Activated CD4-positive, alpha-beta memory T cell treated with anti-CD3 and anti-CD28 coated beads, Interleukin-2, amount 10 ng/mL, durations not matched to agents 7 days and 5 days (primary cell): ENCODE measurements around the gene B4GALT3. TPM values are rescaled to one million over a fixed set of nuclear protein-coding genes. Genes with fewer than 3 reads are reported as not detected.
A peak's percentile ranks its signal among the peaks of the same experiment; 100 is the strongest.

Source experiments
- CTCF ChIA-PET: fragments of 350-600 bp; sonication (Branson Sonifier 250); formaldehyde crosslinking; loops from one replicate; lab custom pipeline; 2021; ENCODE audit warnings: antibody characterized with exemption, inconsistent platforms; lab: Charles Lee
- POLR2A ChIA-PET: fragments of 350-600 bp; sonication (Branson Sonifier 250); formaldehyde crosslinking; loops from one replicate; lab custom pipeline; 2021; ENCODE audit warnings: antibody characterized with exemption; lab: Charles Lee
- DNase-seq: peaks from one replicate; pipeline ENCODE4 v3.0.0-alpha.2; 2020
- H3K27ac Mint-ChIP-seq: one replicate; pipeline ENCODE4 v1.8.0; 2021; ENCODE audit warnings: mild to moderate bottlenecking, mixed read lengths
- H3K27me3 Mint-ChIP-seq: one replicate; pipeline ENCODE4 v1.8.0; 2021; ENCODE audit warnings: mixed read lengths
- H3K36me3 Mint-ChIP-seq: one replicate; pipeline ENCODE4 v1.8.0; 2021; ENCODE audit warnings: low read depth, mixed read lengths
- H3K4me1 Mint-ChIP-seq: one replicate; pipeline ENCODE4 v1.8.0; 2021; ENCODE audit warnings: mixed read lengths
- H3K4me3 Mint-ChIP-seq: one replicate; pipeline ENCODE4 v1.8.0; 2021; ENCODE audit warnings: mild to moderate bottlenecking, mixed read lengths
- H3K9me3 Mint-ChIP-seq: one replicate; pipeline ENCODE4 v1.8.0; 2021; ENCODE audit warnings: mixed read lengths
- total RNA-seq, 2 experiments: library from RNA; stranded (reverse); gene quantifications; one replicate each; pipeline ENCODE4 v1.2.3, GENCODE V29; 2021

B4GALT3 gene
- total RNA-seq, 2 experiments from 2014 or later, result 55.0 to 56.7 TPM

DNA sequence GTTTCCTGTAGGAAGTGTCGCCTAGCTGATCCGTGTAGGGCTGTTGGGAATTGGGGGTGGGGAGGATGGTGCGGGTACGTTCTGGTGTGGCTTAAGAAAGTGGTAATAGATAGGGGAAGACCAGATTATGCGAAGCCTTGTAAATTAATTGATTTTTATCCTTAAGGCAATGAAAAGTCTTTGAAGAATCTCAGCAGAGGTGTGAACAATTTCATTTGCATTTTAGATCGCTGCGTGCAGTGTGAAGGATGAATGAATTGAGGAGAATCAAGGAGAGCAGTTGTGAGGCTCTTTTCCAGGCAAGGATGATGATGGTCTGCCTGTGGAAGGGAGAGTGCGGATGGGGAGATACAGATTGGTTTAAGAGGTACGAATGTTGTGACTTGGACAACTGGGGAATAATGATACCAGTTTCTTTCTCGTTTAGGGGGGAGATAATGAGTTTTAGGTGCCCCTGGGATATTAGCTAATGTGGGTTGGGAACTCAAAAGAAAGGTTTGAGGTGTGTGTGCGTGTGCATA is 44.0 kb downstream of the B4GALT3 start:
- CTCF ChIA-PET, result interaction anchor here (1.0 to 3.5 kb wide), 12 partner anchors 15 to 406 kb away, joined by 3 to 21 read pairs (median 4); partner anchors contain the start of genes ARHGAP30, KLHDC9, NIT1 and PFDN2

DNA sequence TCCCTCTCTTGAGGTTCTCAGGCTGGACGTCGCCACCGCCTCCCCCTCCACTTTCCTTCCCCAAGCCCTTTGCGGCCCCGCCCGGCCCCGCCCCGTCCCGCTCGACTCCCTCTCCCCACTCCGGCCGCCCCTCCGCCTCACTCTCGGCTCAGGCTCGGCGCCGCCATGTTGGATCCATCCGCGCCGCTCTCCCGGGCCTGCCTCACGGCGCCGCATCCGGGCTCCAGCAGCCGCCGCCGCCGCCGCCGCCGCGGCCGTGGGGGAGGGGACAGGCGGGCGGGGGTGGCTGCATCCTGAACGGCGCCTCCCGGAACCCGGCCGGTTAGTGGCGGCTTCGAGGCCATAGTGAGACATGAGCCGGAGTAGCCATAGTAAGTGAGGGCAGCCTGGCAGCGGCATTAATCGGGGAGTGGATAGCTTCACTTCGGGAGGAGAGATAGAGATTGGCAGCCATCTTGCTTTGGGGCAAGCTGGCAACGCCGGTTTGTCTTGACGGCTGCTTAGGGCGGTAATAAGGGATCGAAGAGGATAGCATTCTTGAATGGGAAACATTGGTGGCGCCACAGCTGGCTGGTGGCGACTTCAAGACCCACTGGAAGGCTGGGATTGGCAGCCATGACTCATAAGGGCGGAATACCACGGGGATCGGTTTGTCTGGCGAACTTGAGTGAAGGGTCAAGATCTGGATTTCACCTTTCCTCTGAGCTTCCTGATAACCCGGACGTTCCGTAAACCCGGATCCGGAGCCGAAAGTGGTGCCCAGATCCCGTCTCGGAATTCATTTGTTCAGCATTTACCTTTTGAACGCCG is 44.7 kb downstream of the B4GALT3 start, which contains the start of gene DEDD:
DEDD (minus strand) TSS at position 258 of the 810 bp plus-strand sequence. CDS start 8,205 bp downstream, outside the sequence.
- peaks cover 38% of the 10 kb centered on the region for H3K36me3 Mint-ChIP-seq
- H3K4me1 Mint-ChIP-seq, result peaks cover 43% of the 10 kb centered on the region
- ChIA-PET CTCF (interaction anchor here (1.0 to 3.5 kb wide), 15 partner anchors 7 to 405 kb away, joined by 3 to 21 read pairs (median 4); partner anchors contain the start of genes ARHGAP30, KLHDC9, NIT1 and PFDN2), POLR2A (interaction anchor here (0.6 to 4.8 kb wide), 23 partner anchors 10 to 451 kb away, joined by 3 to 45 read pairs (median 4); partner anchors contain the start of genes ARHGAP30, KLHDC9, LY9 and NDUFS2)
- no peak within 1 kb of the TSS for H3K4me3 Mint-ChIP-seq
- no peaks in the 10 kb centered on the region for H3K9me3 Mint-ChIP-seq
- DNase-seq, result peak; percentile 94
- no peaks in the 10 kb centered on the region for H3K27me3 Mint-ChIP-seq
- H3K27ac Mint-ChIP-seq, result no peak within 1 kb of the TSS

More for the DNA sequence above, 44.0 kb downstream of the B4GALT3 start:
- no peaks in the 10 kb centered on the region for H3K27me3 Mint-ChIP-seq
- POLR2A ChIA-PET, result interaction anchor here (0.6 to 4.8 kb wide), 23 partner anchors 9 to 451 kb away, joined by 3 to 45 read pairs (median 4); partner anchors contain the start of genes ARHGAP30, KLHDC9, LY9 and NDUFS2
- H3K4me1 Mint-ChIP-seq, result peaks cover 39% of the 10 kb centered on the region
- DNase-seq, result no peak
- H3K27ac Mint-ChIP-seq, result no peak overlapping the region
- H3K4me3 Mint-ChIP-seq, result no peak overlapping the region
- H3K9me3 Mint-ChIP-seq, result no peaks in the 10 kb centered on the region
- peaks cover 32% of the 10 kb centered on the region for H3K36me3 Mint-ChIP-seq

DNA sequence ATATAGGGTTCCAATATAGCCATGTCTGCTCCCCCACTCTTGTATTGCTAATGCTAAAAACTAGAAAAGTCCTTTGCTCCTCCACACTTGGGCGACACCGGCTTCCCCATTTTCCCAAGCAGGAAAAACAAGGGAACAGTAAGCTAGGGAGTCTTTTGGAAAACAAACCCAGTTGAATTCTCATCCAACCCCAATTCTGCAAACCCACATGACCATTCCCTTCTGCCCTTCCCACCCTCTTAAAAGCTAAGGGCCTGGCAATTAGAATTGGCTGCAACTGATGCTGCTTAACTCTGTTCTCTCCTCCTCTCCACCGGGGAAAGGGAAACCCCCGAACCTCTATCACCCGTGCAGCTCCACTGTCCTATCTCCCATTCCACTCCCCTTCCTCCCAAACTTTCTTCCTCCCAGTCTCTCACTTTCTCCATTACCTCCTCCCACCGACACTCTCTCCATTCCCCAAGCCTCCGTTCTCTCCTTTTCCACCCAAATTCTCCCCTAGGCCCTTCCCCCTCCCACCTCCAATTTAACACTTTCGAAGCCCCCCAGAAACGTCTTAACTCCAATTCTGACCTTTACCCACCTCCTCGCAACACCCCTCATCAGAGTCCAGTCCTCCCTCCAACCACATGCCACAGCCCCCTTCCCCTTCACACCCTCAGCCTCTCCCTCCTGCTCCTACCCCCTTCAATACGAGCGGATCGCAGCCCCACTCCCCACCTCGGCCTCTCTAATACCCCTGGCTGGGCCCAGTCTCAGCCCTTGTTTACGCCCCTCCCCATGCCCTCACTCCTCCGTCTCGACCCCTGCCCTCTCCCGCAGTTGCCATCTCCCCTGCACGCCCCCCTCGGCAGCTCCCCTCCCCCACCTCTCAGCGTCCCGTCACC is 45.5 kb downstream of the B4GALT3 start:
- ChIA-PET CTCF (interaction anchor here (0.8 to 3.5 kb wide), 15 partner anchors 8 to 250 kb away, joined by 3 to 21 read pairs (median 5); partner anchors contain the start of genes ARHGAP30, KLHDC9, NIT1 and PFDN2), POLR2A (interaction anchor here (0.9 to 4.8 kb wide), 14 partner anchors 11 to 450 kb away, joined by 3 to 45 read pairs (median 4); partner anchors contain the start of genes ARHGAP30, TOMM40L, TSTD1 and UFC1)
- no peaks in the 10 kb centered on the region for H3K27me3 Mint-ChIP-seq
- H3K27ac Mint-ChIP-seq, result no peak overlapping the region
- no peaks in the 10 kb centered on the region for H3K9me3 Mint-ChIP-seq
- H3K4me1 Mint-ChIP-seq, result peaks cover 52% of the 10 kb centered on the region
- DNase-seq, result no peak
- no peak overlapping the region for H3K4me3 Mint-ChIP-seq
- peaks cover 47% of the 10 kb centered on the region for H3K36me3 Mint-ChIP-seq

DNA sequence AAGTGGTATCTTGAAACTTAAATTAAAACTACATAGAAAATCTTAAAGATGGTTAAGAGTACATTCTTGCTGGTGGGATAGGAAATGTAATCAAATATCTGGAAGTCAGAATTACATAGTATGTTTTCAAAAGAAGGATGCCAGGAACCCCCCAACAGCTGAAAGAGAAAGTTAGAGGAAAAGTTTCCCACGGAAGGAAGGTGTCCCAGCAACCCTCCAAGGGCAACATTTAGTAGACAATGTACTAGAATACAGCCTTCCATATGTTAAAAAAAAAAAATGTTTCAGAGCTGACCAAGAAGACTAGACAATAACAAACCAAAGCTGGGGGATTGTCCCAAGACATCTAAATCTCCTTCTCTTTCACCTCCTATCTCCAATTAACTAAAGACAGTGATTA is 47.0 kb downstream of the B4GALT3 start:
- DNase-seq, result no peak
- no peaks in the 10 kb centered on the region for H3K9me3 Mint-ChIP-seq
- H3K27ac Mint-ChIP-seq, result peak overlapping the region; percentile 11
- H3K36me3 Mint-ChIP-seq, result peaks cover 55% of the 10 kb centered on the region
- no peak overlapping the region for H3K4me3 Mint-ChIP-seq
- peaks cover 56% of the 10 kb centered on the region for H3K4me1 Mint-ChIP-seq
- POLR2A ChIA-PET, result interaction anchor here (0.6 kb wide), 1 partner anchor 33 kb away, joined by 3 read pairs; no protein-coding TSS in a partner anchor
- no peaks in the 10 kb centered on the region for H3K27me3 Mint-ChIP-seq
- CTCF ChIA-PET, result interaction anchor here (1.3 to 1.4 kb wide), 2 partner anchors 11 to 36 kb away, joined by 3 read pairs; partner anchors contain the start of gene PPOX

DNA sequence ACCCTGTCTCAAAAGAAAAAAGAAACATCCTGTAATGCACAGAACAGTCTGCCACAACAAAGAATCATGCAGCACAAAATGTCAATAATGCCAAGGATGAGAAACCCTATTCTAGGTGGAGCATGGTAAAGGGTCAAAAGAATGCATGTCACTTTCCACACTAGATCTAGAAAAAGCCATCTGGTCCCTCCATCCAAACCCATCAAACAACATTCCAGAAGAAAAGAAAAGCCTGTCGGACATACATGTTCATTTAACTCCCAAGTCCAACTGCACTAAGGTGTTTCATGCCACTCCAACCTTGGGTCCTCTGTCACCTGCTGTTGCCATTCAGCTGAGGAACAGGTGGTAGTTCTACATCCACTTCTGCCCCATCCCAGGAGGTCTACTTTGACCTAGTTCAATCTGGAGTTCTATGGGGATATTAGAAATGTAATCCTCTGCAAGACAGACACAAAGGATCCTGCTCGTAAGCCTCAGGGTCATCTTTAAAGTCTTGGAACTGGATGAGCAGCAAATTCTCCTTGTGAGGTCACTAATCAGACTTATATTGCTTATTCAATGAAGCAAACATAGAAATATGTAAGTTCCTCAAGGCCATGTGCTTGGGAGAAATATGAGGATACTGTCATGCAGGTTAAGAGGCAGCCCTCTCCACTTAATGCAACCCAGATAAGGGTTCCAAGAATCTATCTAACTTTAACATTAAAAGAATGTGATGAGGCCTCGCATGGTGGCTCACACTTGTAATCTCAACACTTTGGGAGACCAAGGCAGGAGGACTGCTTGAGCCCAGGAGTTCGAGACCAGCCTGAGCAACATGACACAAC is 48.5 kb downstream of the B4GALT3 start:
- no peaks in the 10 kb centered on the region for H3K9me3 Mint-ChIP-seq
- CTCF ChIA-PET, result interaction anchor here (0.7 to 1.7 kb wide), 4 partner anchors 11 to 456 kb away, joined by 3 to 7 read pairs (median 4); partner anchors contain the start of genes KLHDC9, NIT1 and PFDN2
- no peaks in the 10 kb centered on the region for H3K27me3 Mint-ChIP-seq
- peaks cover 64% of the 10 kb centered on the region for H3K36me3 Mint-ChIP-seq
- H3K4me3 Mint-ChIP-seq, result no peak overlapping the region
- DNase-seq, result no peak
- H3K4me1 Mint-ChIP-seq, result peaks cover 53% of the 10 kb centered on the region
- H3K27ac Mint-ChIP-seq, result peak overlapping the region; percentile 3
- POLR2A ChIA-PET, result interaction anchor here (1.2 to 1.7 kb wide), 2 partner anchors 11 to 83 kb away, joined by 3 to 12 read pairs; partner anchors contain the start of genes NIT1, PFDN2 and USF1

DNA sequence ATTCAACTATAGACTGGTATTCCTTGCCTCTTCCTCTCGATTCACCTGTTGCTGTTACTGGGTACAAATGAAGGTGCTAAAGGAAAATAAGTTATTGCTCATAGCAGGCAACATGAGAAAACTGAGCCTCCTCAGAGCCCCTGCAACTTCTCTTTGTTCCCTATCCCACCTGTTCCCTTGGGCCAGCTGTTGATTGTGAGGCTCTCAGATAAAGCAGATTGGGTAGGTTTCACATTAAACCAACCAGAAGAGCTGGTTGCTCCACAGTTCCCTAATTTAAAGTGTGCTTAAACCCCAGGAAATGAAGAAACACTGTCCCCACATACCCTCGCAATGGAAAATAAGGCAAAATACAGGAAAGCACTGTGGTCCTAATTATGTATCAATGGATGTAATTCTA is 49.7 kb downstream of the B4GALT3 start:
- POLR2A ChIA-PET, result interaction anchor here (1.0 to 1.7 kb wide), 3 partner anchors 9 to 82 kb away, joined by 3 to 12 read pairs (median 3); partner anchors contain the start of genes NIT1, PFDN2, PPOX and USF1

DNA sequence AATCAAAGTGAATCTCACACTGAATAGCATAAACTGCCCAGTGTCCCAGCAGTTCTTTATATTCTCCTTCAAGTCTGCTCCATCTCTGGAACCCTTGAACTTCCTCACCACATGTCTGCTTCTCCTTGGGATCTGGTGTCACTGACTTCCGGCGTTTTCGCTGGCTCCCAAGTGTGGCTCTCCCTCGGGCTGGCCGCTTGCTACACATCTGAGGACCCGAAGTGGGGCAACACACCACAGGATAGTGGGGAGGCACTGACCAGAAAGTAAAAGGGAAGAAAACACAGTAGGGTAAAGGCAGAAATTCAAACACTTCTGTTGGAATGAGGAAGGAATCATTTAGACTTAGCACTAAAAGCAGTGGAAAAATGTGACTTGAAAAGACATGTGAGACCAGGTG is 54.3 kb downstream of the B4GALT3 start:
- Mint-ChIP-seq H3K9me3 (no peaks in the 10 kb centered on the region), H3K27ac (no peak overlapping the region), H3K27me3 (no peaks in the 10 kb centered on the region), H3K36me3 (peaks cover 80% of the 10 kb centered on the region), H3K4me3 (no peak overlapping the region), H3K4me1 (peaks cover 45% of the 10 kb centered on the region)
- POLR2A ChIA-PET, result interaction anchor here (1.4 kb wide), 1 partner anchor 77 kb away, joined by 3 read pairs; the partner anchor contains the start of gene USF1
- CTCF ChIA-PET, result interaction anchor here (0.7 kb wide), 1 partner anchor 58 kb away, joined by 3 read pairs; no protein-coding TSS in a partner anchor
- no peak for DNase-seq

More for the DNA sequence above, 49.7 kb downstream of the B4GALT3 start:
- DNase-seq, result no peak
- no peak overlapping the region for H3K4me3 Mint-ChIP-seq
- H3K4me1 Mint-ChIP-seq, result peaks cover 53% of the 10 kb centered on the region
- no peaks in the 10 kb centered on the region for H3K27me3 Mint-ChIP-seq
- H3K9me3 Mint-ChIP-seq, result no peaks in the 10 kb centered on the region
- CTCF ChIA-PET, result interaction anchor here (1.1 to 1.7 kb wide), 2 partner anchors 10 to 292 kb away, joined by 3 to 7 read pairs; partner anchors contain the start of genes NIT1 and PFDN2
- H3K36me3 Mint-ChIP-seq, result peaks cover 75% of the 10 kb centered on the region
- no peak overlapping the region for H3K27ac Mint-ChIP-seq

DNA sequence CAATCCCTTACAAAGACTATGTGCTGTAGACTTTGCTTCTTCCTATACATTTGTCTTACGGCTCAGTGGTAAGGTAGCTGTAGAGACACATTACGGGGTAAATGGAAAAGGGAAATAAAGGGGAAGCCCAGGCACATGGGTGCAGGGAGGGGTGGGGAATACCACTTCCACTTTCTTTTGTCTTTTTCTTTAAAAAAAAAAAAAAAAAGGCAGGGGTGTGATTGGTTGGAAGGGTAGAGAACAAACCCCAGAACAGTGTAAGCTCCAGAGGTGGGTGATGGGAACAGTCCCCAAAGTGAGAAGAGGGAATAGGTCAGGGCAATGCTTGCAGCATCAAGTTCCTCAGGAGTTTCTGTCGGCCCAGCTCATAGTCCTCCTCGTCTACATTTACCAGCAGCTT is 55.5 kb downstream of the B4GALT3 start:
- H3K27ac Mint-ChIP-seq, result no peak overlapping the region
- peaks cover 37% of the 10 kb centered on the region for H3K4me1 Mint-ChIP-seq
- no peak overlapping the region for H3K4me3 Mint-ChIP-seq
- no peak for DNase-seq
- no peaks in the 10 kb centered on the region for H3K9me3 Mint-ChIP-seq
- no peaks in the 10 kb centered on the region for H3K27me3 Mint-ChIP-seq
- peaks cover 76% of the 10 kb centered on the region for H3K36me3 Mint-ChIP-seq
- ChIA-PET POLR2A (interaction anchor here (1.4 to 1.5 kb wide), 2 partner anchors 32 to 76 kb away, joined by 3 to 5 read pairs; partner anchors contain the start of genes UFC1 and USF1), CTCF (no interaction called here)

Other genes starting within 250 kb of the B4GALT3 start
- not detected for gene ITLN2, start 222.7 kb downstream of the B4GALT3 start, total RNA-seq
- 10 to 100 TPM; 13.9 to 16.2 TPM for gene F11R, start 156.4 kb downstream of the B4GALT3 start, total RNA-seq
- 10 to 100 TPM; 56.1 to 63.8 TPM for gene TSTD1, start 138.5 kb downstream of the B4GALT3 start, total RNA-seq
- 10 to 100 TPM; 67.4 to 68.0 TPM for gene USF1, start 131.5 kb downstream of the B4GALT3 start, total RNA-seq
- gene ARHGAP30, start 107.6 kb downstream of the B4GALT3 start, total RNA-seq, result 100 to 1,000 TPM; 331 to 339 TPM
- gene NECTIN4, start 87.9 kb downstream of the B4GALT3 start, total RNA-seq, result not detected
- gene KLHDC9, start 79.1 kb downstream of the B4GALT3 start, total RNA-seq, result 1 to 10 TPM; 1.2 TPM
- gene PFDN2, start 59.5 kb downstream of the B4GALT3 start, total RNA-seq, result 10 to 100 TPM; 76.6 to 78.8 TPM
- gene NIT1, start 59.4 kb downstream of the B4GALT3 start, total RNA-seq, result 10 to 100 TPM; 50.8 to 51.5 TPM
- 10 to 100 TPM; 38.2 to 40.0 TPM for gene DEDD, start 44.8 kb downstream of the B4GALT3 start, total RNA-seq
- 100 to 1,000 TPM; 103 to 113 TPM for gene UFC1, start 23.5 kb downstream of the B4GALT3 start, total RNA-seq
- gene USP21, start 18.0 kb downstream of the B4GALT3 start, total RNA-seq, result 10 to 100 TPM; 32.5 to 34.8 TPM
- 10 to 100 TPM; 32.9 to 33.2 TPM for gene PPOX, start 11.1 kb downstream of the B4GALT3 start, total RNA-seq
- 1 to 10 TPM in 1 of 2 experiments, under 1 TPM in 1; 0.83 to 1.2 TPM for gene ADAMTS4, start 21.5 kb upstream of the B4GALT3 start, total RNA-seq
- gene NDUFS2, start 24.9 kb upstream of the B4GALT3 start, total RNA-seq, result 10 to 100 TPM; 83.0 to 87.3 TPM
- 1 to 10 TPM; 1.1 to 1.3 TPM for gene FCER1G, start 37.8 kb upstream of the B4GALT3 start, total RNA-seq
- gene APOA2, start 46.1 kb upstream of the B4GALT3 start, total RNA-seq, result not detected
- gene TOMM40L, start 48.6 kb upstream of the B4GALT3 start, total RNA-seq, result 10 to 100 TPM; 17.4 to 18.1 TPM
- not detected for gene NR1I3, start 60.7 kb upstream of the B4GALT3 start, total RNA-seq
- gene PCP4L1, start 81.2 kb upstream of the B4GALT3 start, total RNA-seq, result under 1 TPM in 1 of 2 experiments, not detected in 1; 0.28 TPM
- 1 to 10 TPM; 5.9 to 8.1 TPM for gene MPZ, start 132.5 kb upstream of the B4GALT3 start, total RNA-seq
- 100 to 1,000 TPM; 172 to 173 TPM for gene SDHC, start 136.9 kb upstream of the B4GALT3 start, total RNA-seq
- gene CFAP126, start 190.4 kb upstream of the B4GALT3 start, total RNA-seq, result not detected